Measurements from ENCODE around the gene BIRC7. TPM values are rescaled to one million over a fixed set of nuclear protein-coding genes. Genes with fewer than 3 reads are reported as not detected.

BIRC7 gene
- total RNA-seq, 1 donor from 2014 or later, result not detected

DNA sequence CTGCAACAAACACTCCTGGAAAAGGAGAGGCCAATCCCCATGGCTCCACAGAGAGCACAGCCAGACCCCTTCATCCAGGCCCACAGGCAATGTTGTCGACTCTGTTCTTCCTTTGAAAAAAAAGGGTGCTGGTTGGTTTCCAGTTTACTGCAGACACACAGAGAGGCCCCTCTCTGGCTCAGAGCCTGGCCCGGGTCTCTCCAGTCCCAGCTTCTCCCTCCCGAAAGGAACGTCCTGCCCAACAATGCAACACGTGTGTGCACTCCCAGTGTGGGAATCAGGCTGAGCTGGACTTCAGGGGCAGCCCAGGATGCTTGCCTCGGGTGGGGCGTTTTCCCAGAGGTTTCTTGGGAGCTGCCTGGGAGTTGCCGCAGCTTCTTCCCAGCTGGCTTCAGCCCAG, 23.1 kb downstream of the BIRC7 start:
- intact Hi-C loops (cut with micrococcal nuclease), result no loop called here
- ATAC-seq, result no peak
- DNase-seq, result no peak

DNA sequence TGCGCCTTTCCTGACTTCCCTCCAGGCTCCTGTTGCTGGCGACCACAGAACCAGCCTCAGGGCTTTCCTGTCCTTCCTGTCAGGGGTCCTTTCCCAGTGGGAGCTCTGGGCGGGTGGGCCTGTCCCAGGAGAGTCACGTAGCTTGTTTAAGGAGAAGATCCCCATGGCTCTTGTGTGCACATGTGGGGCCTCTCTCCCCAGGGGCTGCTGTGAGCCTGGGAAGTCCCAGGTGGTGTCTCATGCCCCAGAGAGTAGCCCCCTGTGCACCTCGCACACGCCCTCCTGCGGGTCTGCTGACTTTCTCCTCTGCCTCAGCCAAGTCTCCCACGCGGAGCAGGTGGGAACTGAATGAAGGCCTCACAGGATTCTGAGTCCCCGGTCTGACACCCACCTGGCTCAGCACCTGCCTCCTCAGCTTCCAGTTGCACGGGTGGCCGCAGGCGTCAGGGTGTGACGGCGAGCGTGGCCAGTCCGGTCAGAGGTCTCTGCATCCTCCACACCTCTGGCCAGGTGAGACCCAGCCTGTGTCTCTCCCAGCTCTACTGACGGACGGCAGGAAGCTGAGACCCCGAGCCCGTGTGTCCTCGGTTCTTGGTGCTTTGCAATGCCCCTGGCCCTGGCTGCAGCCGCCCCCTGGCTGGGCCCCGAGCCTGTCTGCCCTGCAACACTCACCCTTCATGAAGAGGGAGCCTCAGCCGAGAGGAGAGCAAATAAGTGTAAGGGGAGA, 24.2 kb downstream of the BIRC7 start:
- no peak for ATAC-seq
- intact Hi-C loops (cut with micrococcal nuclease), result no loop called here
- DNase-seq, result no peak

DNA sequence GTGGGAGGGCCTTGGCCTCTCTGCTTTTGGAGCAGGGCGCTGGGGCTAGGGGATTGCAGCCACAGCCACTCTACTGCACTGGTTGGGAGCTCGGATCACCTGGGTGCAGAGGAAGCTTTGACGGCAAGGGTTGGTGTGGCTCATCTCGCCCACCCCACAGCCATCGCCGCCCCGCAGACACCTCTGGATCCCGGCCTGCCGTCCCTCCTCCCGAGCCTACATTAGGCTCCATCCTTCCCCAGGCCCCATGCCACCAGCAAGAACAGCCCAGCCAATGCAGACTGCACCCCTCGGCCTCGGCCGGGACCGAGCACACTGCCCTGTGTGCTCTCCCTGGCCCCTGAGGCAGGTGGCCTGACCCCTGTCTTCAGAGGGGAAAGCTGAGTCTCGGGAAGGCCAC, 24.8 kb downstream of the BIRC7 start:
- no peak for DNase-seq
- intact Hi-C loops (cut with micrococcal nuclease), result no loop called here
- ATAC-seq, result no peak

DNA sequence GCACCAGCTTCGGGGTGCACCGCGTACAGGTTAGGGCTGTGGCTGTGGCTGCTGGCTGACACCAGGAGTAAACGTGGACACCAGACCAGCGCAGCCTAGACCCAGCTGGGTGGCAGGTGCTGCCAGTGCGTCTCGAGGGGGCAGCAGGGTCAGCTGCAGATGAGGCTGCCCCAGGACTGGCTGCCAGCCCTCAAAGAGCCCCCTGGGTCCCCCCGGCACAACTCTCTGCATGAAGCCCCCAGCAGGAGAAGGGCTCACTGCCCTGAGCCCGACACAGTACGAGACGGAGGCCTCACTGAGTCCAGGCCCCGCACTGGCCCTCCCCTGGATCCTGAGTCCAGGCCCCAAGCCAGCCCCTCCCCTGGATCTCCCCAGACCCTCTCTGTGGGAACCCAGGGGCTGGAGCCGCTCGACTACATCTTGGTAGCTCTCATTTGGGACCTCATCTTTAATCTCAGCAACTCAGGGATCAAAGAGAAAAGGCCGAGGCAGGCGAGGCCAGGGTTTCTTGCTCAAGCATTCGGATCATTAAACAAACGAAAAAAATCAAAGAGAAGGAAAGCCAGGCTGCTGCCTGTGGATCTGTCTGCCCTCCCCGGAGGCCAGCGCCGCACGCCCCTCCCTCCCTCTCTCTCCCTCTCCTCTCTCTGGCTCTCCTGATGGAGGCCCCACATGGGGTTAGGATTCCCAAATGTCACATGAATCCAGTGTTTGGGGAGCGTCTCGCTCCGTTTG, 25.5 kb downstream of the BIRC7 start:
- intact Hi-C loops (cut with micrococcal nuclease), result no loop called here
- ATAC-seq, result no peak
- no peak for DNase-seq

DNA sequence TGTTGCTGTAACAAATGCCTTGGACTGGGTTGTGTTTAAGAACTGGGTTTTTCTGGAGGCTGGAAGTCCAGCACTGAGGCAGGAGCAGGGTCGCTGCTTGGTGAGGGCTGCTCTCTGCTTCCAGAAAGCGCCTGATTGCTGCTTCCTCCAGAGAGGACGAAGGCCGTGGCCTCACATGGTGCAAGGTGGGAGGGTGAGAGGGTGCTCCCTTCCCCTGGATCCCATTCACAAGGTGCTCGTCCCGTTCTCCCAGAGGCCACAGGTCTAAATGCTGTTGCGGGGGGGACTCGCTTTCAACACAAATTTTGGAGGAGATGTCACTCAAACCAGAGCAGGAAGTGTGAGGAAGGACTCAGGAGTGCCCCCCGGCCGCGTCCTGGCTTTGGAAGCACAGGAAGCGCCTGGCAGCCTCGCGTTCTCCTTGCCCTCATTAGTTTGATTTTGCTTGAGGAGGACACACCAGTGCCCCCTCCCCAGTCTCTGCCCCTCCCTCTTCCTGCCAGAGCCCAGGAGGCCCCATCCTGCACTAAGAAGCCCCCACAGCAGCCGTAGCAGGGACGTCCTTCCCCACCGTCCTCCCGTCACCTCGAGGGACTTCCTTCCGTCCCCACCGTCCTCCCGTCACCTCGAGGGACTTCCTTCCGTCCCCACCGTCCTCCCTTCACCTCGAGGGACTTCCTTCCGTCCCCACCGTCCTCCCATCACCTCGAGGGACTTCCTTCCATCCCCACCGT, 26.3 kb downstream of the BIRC7 start:
- ATAC-seq (no peak), DNase-seq (no peak)
- intact Hi-C loops (cut with micrococcal nuclease), result no loop called here

DNA sequence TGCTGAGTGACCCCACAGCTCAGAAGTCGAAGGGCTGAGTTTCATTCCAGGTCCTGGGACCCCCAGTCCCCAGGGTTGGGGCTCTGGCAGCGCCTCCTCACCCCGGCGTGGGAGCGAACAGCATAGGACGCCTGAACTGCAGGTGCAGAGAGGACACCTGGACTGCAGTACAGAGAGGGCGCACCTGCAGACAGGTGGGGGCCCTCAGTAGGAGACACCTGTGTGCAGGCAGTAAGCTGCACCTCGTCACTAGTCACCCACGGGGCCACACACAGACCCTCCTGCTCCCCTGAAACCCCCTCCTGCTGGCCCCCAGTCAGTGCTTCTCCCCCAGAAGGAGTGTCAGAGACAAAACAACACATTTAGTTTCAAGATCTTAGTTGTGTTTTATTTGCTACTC, 27.1 kb downstream of the BIRC7 start:
- no peak for ATAC-seq

DNA sequence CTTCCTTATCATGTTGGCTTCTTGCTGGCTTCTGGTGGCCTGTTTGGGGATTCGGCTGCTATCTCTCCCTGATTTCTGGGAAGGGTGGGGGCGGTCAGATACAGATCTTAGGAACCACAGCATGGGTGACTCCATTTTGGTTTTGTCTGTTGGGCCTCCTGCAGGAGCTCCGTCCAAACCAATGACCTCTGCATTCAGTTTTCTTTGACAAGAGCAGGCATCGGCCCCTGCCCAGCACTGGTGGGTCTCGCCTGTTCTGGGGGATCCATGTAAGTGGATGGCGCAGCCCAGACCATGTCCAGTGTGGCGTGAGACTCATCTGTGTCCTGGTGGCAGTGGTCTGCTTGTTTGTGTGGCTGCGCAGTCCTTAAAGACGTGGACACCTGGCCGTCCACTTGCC, 28.3 kb downstream of the BIRC7 start:
- intact Hi-C loops (cut with micrococcal nuclease), result no loop called here
- DNase-seq, result no peak
- no peak for ATAC-seq

More for the DNA sequence above, 27.1 kb downstream of the BIRC7 start:
- DNase-seq, result no peak
- intact Hi-C loops (cut with micrococcal nuclease), result no loop called here

DNA sequence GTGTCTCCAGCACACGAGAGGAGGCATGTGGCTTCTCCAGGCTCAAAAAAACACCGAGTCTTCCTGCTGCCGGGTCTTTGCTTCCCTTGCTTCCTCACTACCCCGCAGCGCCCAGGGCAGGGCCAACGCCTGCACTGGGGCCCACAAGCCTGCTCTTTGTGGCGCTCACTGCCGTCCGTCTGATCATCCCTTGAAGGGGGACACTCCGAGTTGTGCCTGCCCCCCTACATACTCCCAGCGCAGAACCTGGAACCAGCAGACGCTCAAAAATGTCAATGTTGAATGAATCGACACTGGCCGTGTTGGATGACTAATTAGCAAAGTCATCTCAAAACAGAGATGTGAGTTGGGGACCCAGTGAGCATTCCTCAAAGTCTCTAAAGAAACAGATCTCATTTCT, 28.8 kb downstream of the BIRC7 start:
- DNase-seq (no peak), ATAC-seq (no peak)
- intact Hi-C loops (cut with micrococcal nuclease), result no loop called here

DNA sequence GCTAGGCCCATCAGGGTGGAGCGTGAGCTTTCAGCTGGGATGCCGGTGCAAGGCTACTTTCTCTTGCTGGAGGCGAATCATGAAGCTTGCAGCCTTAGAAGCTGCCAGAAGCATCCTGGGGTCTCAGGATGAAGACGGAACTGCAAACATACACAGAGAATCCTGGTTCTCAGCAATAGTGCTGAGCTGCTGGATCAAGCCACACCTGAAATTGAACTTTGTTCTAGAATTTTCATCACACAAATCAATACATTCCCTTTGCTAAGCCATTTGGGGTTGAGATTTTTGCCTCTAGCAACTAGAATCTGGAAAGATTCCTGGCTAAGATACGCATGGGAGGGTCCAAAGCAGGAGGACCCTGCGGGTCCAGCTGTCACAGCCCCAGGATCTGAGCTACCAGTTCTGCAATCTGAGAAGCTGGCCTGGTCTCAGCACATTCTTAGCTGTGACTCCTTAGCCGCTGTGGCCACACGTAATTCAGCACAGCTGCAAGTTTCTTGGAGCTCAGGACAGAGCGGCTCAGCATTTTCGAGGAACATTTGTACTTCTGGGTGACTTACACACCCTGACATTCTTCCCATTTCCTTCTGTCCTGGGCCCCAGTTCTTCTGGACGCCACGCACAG, 30.3 kb downstream of the BIRC7 start:
- no peak for DNase-seq
- ATAC-seq, result no peak
- intact Hi-C loops (cut with micrococcal nuclease), result no loop called here

DNA sequence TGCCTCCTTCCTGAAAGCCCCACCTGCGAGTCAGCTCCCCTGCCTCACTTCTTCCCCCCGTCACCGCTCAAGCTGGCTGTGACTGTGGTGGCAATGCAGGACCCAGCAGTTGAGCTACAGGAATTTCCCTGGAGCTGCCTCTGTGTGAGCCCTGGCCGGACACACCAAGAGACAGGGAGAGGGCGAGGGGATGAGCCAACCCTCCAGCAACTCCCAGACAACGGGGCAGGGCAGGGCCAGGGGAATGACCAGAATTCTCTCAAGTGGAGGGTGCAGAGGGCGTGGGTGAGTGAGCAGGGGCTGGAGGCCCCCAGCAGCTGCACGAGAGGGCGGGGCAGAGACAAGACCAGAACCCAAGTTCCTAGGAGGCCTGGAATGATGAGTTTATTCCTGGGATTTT, 32.0 kb downstream of the BIRC7 start:
- DNase-seq, result no peak
- ATAC-seq, result no peak
- intact Hi-C loops (cut with micrococcal nuclease), result no loop called here

DNA sequence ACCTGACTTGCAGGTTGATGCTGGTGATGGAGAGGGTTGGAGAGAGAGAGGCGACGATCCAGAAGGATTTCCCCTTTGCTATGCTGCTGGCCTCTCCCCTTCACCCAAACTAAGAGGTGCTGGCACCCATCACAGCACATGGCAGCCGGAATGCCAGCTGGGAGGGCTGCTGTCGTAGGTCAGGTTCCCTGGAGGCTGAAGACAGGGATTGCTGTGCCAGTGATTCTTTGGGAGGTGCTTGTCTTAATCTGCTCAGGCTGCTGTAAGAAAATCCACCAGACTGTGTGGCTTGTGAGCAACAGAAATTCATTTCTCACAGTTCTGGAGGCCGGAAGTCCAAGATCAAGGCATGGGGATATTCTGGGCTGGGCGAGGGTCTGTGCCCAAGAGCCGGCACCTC, 32.6 kb downstream of the BIRC7 start:
- ATAC-seq (no peak), DNase-seq (no peak)
- intact Hi-C loops (cut with micrococcal nuclease), result no loop called here

DNA sequence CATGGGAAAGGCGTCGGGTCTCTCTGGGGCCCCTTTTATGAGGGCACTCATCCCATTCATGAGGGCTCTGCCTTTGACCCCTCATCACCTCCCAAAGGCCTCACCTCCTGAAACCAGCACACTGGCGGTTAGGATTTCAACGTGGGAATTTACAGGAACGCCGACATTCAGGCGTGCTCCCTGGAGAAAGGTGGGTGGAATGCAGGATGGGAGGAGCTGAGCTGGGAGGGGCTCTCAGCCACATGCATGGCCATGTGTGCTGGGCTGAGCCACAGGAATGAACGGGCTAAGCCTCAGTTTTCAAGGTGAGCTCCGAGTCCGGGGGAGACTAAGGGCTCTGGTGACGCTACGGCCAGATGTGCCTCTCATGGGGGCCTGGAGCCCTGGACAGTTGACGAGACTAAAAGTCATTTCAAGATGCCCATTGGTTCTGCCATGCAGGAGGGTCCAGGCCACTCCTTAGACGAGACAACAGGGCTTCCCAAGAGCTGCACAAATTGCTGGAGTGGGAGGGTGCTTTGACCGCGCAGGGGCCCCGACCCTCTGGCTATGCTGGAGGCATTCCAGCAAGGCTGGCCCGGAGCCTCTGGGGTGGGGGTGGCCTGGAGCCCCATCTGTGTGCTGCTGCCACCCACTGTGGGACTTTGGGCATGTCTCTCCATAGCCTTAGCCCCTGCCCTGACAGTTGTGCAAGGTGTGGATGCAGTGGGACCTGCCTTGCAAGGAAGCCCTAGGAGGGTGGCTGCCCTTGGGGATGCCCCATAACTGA, 33.1 kb downstream of the BIRC7 start:
- intact Hi-C loops (cut with micrococcal nuclease), result no loop called here
- DNase-seq, result no peak
- no peak for ATAC-seq

DNA sequence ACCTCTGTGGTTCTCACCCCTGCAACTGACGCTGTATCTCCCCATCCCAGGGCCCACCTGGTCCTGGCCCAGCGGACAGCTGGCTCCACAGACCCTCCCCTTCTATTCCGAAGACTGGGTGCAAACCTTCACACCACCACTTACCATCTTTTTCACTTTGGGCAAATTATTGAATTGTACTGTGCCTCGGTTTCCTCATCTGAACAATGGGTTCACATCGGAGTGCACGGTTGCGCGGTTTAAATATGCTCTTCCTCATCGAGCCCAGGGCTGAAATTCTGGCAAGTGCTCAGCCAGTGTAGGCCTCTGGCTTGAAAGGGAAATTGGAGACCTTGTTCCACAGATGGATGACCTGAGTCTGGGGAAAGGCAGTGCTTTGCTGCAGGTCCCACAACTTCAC, 34.0 kb downstream of the BIRC7 start:
- no peak for DNase-seq
- no peak for ATAC-seq
- intact Hi-C loops (cut with micrococcal nuclease), result no loop called here

DNA sequence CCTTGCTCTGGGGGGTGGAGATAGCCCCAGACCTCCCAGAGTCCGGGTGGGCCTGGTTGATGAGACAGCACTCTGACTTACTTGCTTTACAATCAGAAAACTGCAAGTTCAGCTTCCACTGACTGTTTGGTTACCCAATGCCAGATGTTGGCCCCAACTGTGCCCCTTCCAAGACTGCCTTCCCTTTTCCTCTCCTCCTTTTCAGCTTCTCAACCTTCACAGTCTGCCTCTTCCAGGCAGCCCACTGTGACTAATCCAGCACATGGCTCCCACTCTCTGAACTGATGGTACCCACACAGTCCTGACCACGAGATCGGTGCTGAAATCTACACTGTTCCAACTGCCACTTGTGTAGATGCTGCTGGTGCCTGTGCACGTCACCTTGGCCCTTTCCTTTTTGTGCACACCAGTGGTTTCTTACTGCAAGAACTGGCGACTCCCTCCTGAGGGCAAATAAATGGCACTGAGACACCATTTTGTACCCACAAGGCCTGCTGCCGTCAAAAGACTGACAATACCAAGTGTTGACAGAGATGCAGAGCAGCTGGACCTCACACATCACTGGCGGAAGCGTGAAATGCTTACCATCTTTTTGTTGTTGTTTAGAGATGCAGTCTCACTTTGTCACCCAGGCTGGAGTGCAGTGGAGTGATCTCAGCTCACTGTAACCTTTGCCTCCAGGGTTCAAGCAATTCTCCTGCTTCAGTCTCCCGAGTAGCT, 35.1 kb downstream of the BIRC7 start:
- intact Hi-C loops (cut with micrococcal nuclease), result no loop called here
- DNase-seq (no peak), ATAC-seq (no peak)

DNA sequence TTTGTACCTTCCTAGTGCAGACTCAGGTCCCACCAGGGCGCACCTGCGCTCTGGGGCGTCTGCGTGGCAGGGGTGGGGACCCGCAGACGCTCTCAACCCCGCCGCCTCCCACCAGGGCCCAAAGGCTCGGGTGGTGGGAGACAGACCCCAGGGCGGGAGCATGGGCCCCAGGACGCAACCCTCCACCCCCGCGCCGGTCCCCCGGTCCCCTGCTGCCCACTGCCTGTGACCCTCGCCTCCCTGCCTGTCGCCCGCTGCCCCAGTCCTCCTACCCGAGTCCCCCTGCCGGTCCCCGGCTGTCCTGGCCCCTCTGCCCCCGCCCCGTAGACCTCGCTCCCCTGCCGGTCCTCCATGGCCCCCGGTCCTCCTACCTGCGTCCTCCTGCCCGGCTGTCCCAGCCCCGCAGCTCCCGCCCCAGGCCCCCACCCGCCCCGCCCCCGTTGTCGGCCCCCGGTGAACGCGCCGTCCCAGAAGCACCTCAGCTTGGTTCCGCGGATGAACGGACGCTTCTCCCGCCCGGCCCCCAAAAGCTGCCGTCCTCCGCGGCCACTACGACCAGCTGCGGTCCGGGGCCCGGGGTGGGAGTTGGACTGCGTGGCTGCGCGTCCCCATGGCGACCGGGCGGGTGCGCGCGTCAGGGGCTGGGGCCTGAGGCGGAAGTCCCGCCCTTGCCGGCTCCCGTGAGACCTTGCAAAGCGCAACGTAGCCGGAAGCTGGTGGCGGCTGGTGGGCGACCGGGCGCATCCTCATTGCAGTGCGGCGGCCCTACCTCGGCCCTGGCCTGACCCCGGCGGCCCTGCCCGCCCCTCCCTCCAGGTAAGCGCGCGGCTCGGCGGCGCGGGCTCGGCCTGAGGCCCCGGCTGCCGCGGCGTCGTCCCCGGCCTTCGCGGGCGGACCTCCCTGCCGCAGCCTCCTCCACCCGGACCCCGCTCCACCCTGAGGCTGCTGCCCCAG, 36.7 kb downstream of the BIRC7 start, which contains the start of gene ARFGAP1:
TSS of gene ARFGAP1 (plus strand) at position 709 of the 954 bp plus-strand sequence. CDS start 2,768 bp downstream, outside the sequence.
- ATAC-seq, result peak; percentile 98
- intact Hi-C loops (cut with micrococcal nuclease), result no loop called here
- peak; percentile 97 for DNase-seq

DNA sequence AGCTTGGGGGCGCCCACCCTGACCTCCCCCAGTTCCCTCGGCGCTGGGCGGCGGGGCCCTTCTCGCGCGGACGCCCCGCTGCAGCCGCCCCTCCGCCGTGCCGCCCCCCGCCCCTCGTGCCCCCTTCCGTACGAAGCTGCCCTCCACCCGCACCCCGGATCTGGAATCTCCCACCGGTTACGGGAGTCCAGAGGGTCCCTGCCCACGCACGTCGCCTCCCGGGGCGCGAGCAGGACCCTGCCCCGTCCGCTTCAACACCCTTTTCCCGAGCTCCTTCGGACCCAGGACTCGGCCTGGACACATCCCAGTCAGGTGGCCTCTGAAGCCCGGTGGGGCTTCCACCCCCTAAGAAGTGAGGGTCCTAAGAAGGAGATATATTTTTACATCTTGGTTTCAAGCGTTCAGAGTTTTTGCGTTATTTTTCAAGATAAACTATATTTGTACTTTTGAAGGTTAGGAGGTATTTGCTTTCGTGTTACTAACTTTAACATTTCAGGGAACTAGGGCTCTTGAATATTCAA, 37.4 kb downstream of the BIRC7 start:
- DNase-seq (no peak), ATAC-seq (no peak)
- intact Hi-C loops (cut with micrococcal nuclease), result no loop called here

Data from left ventricle myocardium superior (tissue), 1 donor.